Epithelial cell of proximal tubule (primary cell): ENCODE measurements around the gene ADAP1. TPM values are rescaled to one million over a fixed set of nuclear protein-coding genes. Genes with fewer than 3 reads are reported as not detected.
"Not testable (repeated sequence)": the region's sequence is repeated elsewhere in the genome, so short reads cannot be mapped to it uniquely, and the experiment has no call there.

Experiments
- DNase-seq: peaks from one replicate; pipeline ENCODE4 v3.0.0-alpha.2; 2011; ENCODE audit warnings: low read depth
- H3K4me3 ChIP-seq: 2 replicates; pipeline ENCODE4 v1.5.1; 2011; ENCODE audit warnings: low read depth, mild to moderate bottlenecking, low read length
- CTCF ChIP-seq: conservative IDR thresholded peaks from 2 replicates; pipeline ENCODE4 v1.5.1; 2012; ENCODE audit warnings: low read depth, mild to moderate bottlenecking, low read length
- total RNA-seq: library from RNA; depleted of rRNA; stranded (reverse); fragments of >200 nt; gene quantifications from 2 replicates; pipeline ENCODE4 v1.2.3, GENCODE V29; 2015

Gene ADAP1
- total RNA-seq, 1 donor from 2014 or later: 7.2 TPM

- H3K4me3 ChIP-seq: no peak overlapping the region
- TF ChIP-seq CTCF: no peak
- no peak for DNase-seq
Observed at GRCh38 chr7:944744-945143, 9.7 kb downstream of the ADAP1 start.

- not testable (repeated sequence) for H3K4me3 ChIP-seq, DNase-seq
Observed at GRCh38 chr7:943793-944192, 10.7 kb downstream of the ADAP1 start.

GRCh38 chr7:940599-941408 lies 13.7 kb downstream of the ADAP1 start:
- DNase-seq: no peak
- H3K4me3 ChIP-seq: no peak overlapping the region
- no peak for TF ChIP-seq CTCF

- no peak for TF ChIP-seq CTCF
- H3K4me3 ChIP-seq: no peak overlapping the region
- no peak for DNase-seq
Observed at GRCh38 chr7:939843-940242, 14.6 kb downstream of the ADAP1 start.

- DNase-seq: no peak
- no peak for TF ChIP-seq CTCF
- no peak overlapping the region for H3K4me3 ChIP-seq
Observed at GRCh38 chr7:938546-939185, 15.8 kb downstream of the ADAP1 start.

- H3K4me3 ChIP-seq: no peak overlapping the region
- no peak for TF ChIP-seq CTCF
- no peak for DNase-seq
Observed at GRCh38 chr7:937856-938484, 16.5 kb downstream of the ADAP1 start.

GRCh38 chr7:936386-937054 lies 18.0 kb downstream of the ADAP1 start:
- H3K4me3 ChIP-seq: no peak overlapping the region
- no peak for DNase-seq
- TF ChIP-seq CTCF: no peak
